ENCODE measurements around the gene MROH9.

The MROH9 gene

DNA sequence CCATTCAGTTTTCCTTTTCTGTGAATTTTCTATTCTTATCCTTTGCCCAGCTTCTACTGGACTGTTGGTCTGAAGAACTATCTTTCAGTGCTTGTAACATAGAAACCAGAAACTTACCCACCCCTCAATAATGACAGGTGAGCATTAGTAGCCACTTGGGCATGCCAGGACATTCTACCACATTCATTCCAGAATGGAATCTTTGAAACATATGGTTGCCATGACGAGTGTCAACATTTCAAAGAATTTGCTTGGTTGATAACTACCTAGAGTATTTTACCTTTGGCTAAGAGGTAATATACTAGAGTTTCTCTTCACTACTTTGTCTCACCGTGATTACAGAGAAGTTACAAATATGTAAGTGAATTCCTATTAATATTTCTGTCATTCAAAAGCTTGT lies at the start of gene MROH9:
Gene MROH9 (plus strand): TSS at position 304 of the 400 bp plus-strand sequence. CDS start 10,023 bp downstream, outside the sequence.
- no peak within 1 kb of the TSS for H3K27ac ChIP-seq (ENCODE audit: poor library complexity, severe bottlenecking)
- H3K36me3 ChIP-seq (ENCODE audit: low read depth): no peaks in the 10 kb centered on the region
- H3K4me3 ChIP-seq (ENCODE audit: severe bottlenecking): no peak within 1 kb of the TSS
- ATAC-seq (ENCODE audit: low read depth) (no peak; the same call in 2 of the 3 replicates), DNase-seq (ENCODE audit: low spot score) (no peak)
- no peaks in the 10 kb centered on the region for H3K9me3 ChIP-seq (ENCODE audit: severe bottlenecking)
- no peaks in the 10 kb centered on the region for H3K27me3 ChIP-seq (ENCODE audit: insufficient read depth, poor library complexity, severe bottlenecking)
- TF ChIP-seq, protein P1, sequence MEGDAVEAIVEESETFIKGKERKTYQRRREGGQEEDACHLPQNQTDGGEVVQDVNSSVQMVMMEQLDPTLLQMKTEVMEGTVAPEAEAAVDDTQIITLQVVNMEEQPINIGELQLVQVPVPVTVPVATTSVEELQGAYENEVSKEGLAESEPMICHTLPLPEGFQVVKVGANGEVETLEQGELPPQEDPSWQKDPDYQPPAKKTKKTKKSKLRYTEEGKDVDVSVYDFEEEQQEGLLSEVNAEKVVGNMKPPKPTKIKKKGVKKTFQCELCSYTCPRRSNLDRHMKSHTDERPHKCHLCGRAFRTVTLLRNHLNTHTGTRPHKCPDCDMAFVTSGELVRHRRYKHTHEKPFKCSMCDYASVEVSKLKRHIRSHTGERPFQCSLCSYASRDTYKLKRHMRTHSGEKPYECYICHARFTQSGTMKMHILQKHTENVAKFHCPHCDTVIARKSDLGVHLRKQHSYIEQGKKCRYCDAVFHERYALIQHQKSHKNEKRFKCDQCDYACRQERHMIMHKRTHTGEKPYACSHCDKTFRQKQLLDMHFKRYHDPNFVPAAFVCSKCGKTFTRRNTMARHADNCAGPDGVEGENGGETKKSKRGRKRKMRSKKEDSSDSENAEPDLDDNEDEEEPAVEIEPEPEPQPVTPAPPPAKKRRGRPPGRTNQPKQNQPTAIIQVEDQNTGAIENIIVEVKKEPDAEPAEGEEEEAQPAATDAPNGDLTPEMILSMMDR (IDR thresholded peaks at IDR 0.05; ENCODE audit: poor library complexity, severe bottlenecking): no peak
- no peaks in the 10 kb centered on the region for H3K4me1 ChIP-seq (ENCODE audit: insufficient read depth, poor library complexity, severe bottlenecking)

DNA sequence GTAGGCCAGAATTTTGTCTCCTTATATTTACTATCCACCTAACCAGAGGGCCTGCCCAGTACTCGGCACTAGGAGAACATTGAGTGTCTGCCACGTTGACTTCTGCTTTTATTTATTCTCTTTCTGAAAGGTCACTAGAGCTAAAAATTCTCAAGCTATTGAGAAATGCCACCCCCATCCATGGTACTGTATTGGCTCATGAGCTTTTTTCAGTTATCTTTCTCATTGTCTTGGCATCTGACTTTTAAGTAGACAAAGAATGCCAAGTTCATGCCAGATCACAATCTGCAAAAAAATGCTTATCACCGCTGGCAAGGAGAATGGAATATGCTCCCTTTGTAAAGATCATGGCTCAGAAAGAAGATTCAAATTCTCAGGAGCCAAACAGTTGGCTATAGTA lies 49.8 kb upstream of the MROH9 start:
- no peaks in the 10 kb centered on the region for H3K4me1 ChIP-seq (ENCODE audit: insufficient read depth, poor library complexity, severe bottlenecking)
- no peaks in the 10 kb centered on the region for H3K27me3 ChIP-seq (ENCODE audit: insufficient read depth, poor library complexity, severe bottlenecking)
- ATAC-seq (ENCODE audit: low read depth) (no peak), DNase-seq (ENCODE audit: low spot score) (no peak)
- H3K27ac ChIP-seq (ENCODE audit: poor library complexity, severe bottlenecking): no peak overlapping the region
- no peaks in the 10 kb centered on the region for H3K36me3 ChIP-seq (ENCODE audit: low read depth)
- no peaks in the 10 kb centered on the region for H3K9me3 ChIP-seq (ENCODE audit: severe bottlenecking)
- H3K4me3 ChIP-seq (ENCODE audit: severe bottlenecking): no peak overlapping the region
- TF ChIP-seq, protein P1 (IDR thresholded peaks at IDR 0.05; ENCODE audit: poor library complexity, severe bottlenecking): no peak

- ATAC-seq (ENCODE audit: low read depth) (no peak), DNase-seq (ENCODE audit: low spot score) (no peak)
- Histone ChIP-seq H3K9me3 (ENCODE audit: severe bottlenecking) (no peaks in the 10 kb centered on the region), H3K27ac (ENCODE audit: poor library complexity, severe bottlenecking) (no peak overlapping the region), H3K36me3 (ENCODE audit: low read depth) (no peaks in the 10 kb centered on the region), H3K4me3 (ENCODE audit: severe bottlenecking) (no peak overlapping the region), H3K27me3 (ENCODE audit: insufficient read depth, poor library complexity, severe bottlenecking) (no peaks in the 10 kb centered on the region), H3K4me1 (ENCODE audit: insufficient read depth, poor library complexity, severe bottlenecking) (no peaks in the 10 kb centered on the region)
- TF ChIP-seq, protein P1 (IDR thresholded peaks at IDR 0.05; ENCODE audit: poor library complexity, severe bottlenecking): no peak
Measured at GRCh38 chr1:170886460-170886859, 48.9 kb upstream of the MROH9 start.

GRCh38 chr1:170887726-170888125 lies 47.6 kb upstream of the MROH9 start:
- Histone ChIP-seq H3K9me3 (ENCODE audit: severe bottlenecking) (no peaks in the 10 kb centered on the region), H3K27ac (ENCODE audit: poor library complexity, severe bottlenecking) (no peak overlapping the region), H3K36me3 (ENCODE audit: low read depth) (no peaks in the 10 kb centered on the region), H3K4me3 (ENCODE audit: severe bottlenecking) (no peak overlapping the region), H3K4me1 (ENCODE audit: insufficient read depth, poor library complexity, severe bottlenecking) (no peaks in the 10 kb centered on the region), H3K27me3 (ENCODE audit: insufficient read depth, poor library complexity, severe bottlenecking) (no peaks in the 10 kb centered on the region)
- DNase-seq (ENCODE audit: low spot score): no peak
- TF ChIP-seq, protein P1 (IDR thresholded peaks at IDR 0.05; ENCODE audit: poor library complexity, severe bottlenecking): no peak
- no peak for ATAC-seq (ENCODE audit: low read depth)

DNA sequence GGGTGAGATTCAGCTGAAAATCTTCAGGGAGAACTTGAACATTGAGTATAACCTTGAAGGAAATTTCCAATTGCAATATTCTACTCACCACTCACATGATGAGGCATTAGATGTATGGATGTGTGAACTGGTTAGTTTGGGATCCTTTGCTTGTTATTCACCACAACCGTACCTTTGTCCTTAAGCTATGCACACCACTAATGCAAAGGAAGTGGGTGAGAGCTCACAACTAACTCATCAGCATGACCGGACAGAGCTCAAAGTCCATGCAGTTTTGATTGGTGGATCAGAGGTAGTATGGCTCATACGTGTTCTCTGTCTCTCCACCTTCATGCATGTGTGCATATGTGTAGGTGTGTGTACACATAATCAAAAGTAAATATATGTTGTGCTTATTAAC lies 43.5 kb upstream of the MROH9 start:
- TF ChIP-seq, protein P1 (IDR thresholded peaks at IDR 0.05; ENCODE audit: poor library complexity, severe bottlenecking): no peak

More for the DNA sequence above, 43.5 kb upstream of the MROH9 start:
- DNase-seq (ENCODE audit: low spot score) (no peak), ATAC-seq (ENCODE audit: low read depth) (no peak)
- Histone ChIP-seq H3K36me3 (ENCODE audit: low read depth) (no peaks in the 10 kb centered on the region), H3K27me3 (ENCODE audit: insufficient read depth, poor library complexity, severe bottlenecking) (no peaks in the 10 kb centered on the region), H3K4me1 (ENCODE audit: insufficient read depth, poor library complexity, severe bottlenecking) (no peaks in the 10 kb centered on the region), H3K4me3 (ENCODE audit: severe bottlenecking) (no peak overlapping the region), H3K27ac (ENCODE audit: poor library complexity, severe bottlenecking) (no peak overlapping the region), H3K9me3 (ENCODE audit: severe bottlenecking) (no peaks in the 10 kb centered on the region)
